GM12878 (cell line): ENCODE measurements around the gene RNF181. TPM values are rescaled to one million over a fixed set of nuclear protein-coding genes. Genes with fewer than 3 reads are reported as not detected.

Experiments used
- ATAC-seq: fragments of 200-7000 bp; cut with Tn5 transposase; 3 replicates; pipeline ENCODE4 v1.9.1; 2020; ENCODE audit warnings: mild to moderate bottlenecking, moderate library complexity
- BruUV-seq: library from RNA; stranded (reverse); fragments of 400-500 nt; replicated peaks from 2 replicates; lab custom pipeline; 2021; lab: Mats Ljungman, UMichigan
- CTCF ChIA-PET: fragments of 300-600 bp; sonication (Branson Sonifier 250); formaldehyde crosslinking; extraction: SDS; loops from one replicate; lab custom pipeline; 2021; ENCODE audit warnings: inconsistent platforms; lab: Yijun Ruan, JAX
- POLR2A ChIA-PET: fragments of 350-600 bp; formaldehyde crosslinking; extraction: SDS; loops from one replicate; lab custom pipeline; 2021; ENCODE audit warnings: inconsistent platforms; lab: Charles Lee
- RAD21 ChIA-PET: fragments of 300-600 bp; sonication (Branson Sonifier 250); formaldehyde crosslinking; loops from one replicate; lab custom pipeline; 2023; ENCODE audit warnings: antibody characterized with exemption; ENCODE audit not compliant: unreplicated experiment; lab: Charles Lee
- SMC1A ChIA-PET: fragments of 300-600 bp; sonication (Branson Sonifier 250); formaldehyde crosslinking; loops from one replicate; lab custom pipeline; 2023; ENCODE audit not compliant: unreplicated experiment, uncharacterized antibody; lab: Charles Lee
- DNase-seq: peaks from one replicate; pipeline ENCODE4 v3.0.0-alpha.2; 2011; ENCODE audit warnings: low read depth, low spot score
- FAIRE-seq: peaks from 3 replicates; lab custom pipeline; 2011; peaks lifted over from hg19 to GRCh38; lab: Jason Lieb, UNC
- H2AFZ ChIP-seq: 2 replicates; pipeline ENCODE4 v1.6.0; 2011; ENCODE audit warnings: low read depth, low read length, control low read depth; ENCODE audit not compliant: control insufficient read depth
- H3K27ac ChIP-seq: 2 replicates; pipeline ENCODE4 v1.5.1; 2011; ENCODE audit warnings: control low read depth; ENCODE audit not compliant: control insufficient read depth, insufficient read depth
- H3K27me3 ChIP-seq, 2 experiments: replicated peaks in 1 of 2; 2 replicates each; pipeline versions ENCODE4 v1.6.0 to v1.6.1; 2011; ENCODE audit warnings: low read length in 1 of 2; ENCODE audit not compliant: control insufficient read depth in 2 of 2, insufficient read depth in 2 of 2
- H3K36me3 ChIP-seq, 2 experiments: 2 replicates each; pipeline ENCODE4 v1.5.1; 2011; ENCODE audit warnings: low read length in 1 of 2; ENCODE audit not compliant: control insufficient read depth in 2 of 2, insufficient read depth in 2 of 2
- H3K4me1 ChIP-seq: 2 replicates; pipeline ENCODE4 v1.6.1; 2011; ENCODE audit warnings: mild to moderate bottlenecking, low read length, moderate library complexity, mixed read lengths; ENCODE audit not compliant: control insufficient read depth, insufficient read depth
- H3K4me2 ChIP-seq: 2 replicates; pipeline ENCODE4 v1.6.0; 2011; ENCODE audit warnings: control low read depth; ENCODE audit not compliant: control insufficient read depth, insufficient read depth
- H3K4me3 ChIP-seq: fragments of 200-600 bp; sonication (generic); 2 replicates; pipeline ENCODE4 v1.5.1; 2016
- H3K79me2 ChIP-seq: 2 replicates; pipeline ENCODE4 v1.6.0; 2011; ENCODE audit warnings: low read length; ENCODE audit not compliant: control insufficient read depth, insufficient read depth
- H3K9ac ChIP-seq: 2 replicates; pipeline ENCODE4 v1.8.0; 2011; ENCODE audit warnings: low read length, control low read depth, mixed read lengths; ENCODE audit not compliant: control insufficient read depth, insufficient read depth
- H3K9me3 ChIP-seq: replicated peaks from 3 replicates; pipeline ENCODE4 v1.5.1; 2011; ENCODE audit warnings: mild to moderate bottlenecking, low read length; ENCODE audit not compliant: control insufficient read depth, insufficient read depth
- H4K20me1 ChIP-seq: 2 replicates; pipeline ENCODE4 v1.6.0; 2011; ENCODE audit not compliant: control insufficient read depth, insufficient read depth
- CHD1 ChIP-seq: IDR thresholded peaks from 2 replicates; pipeline ENCODE4 v1.6.1; 2012; ENCODE audit warnings: low read depth, low read length, improper control_type of control experiment
- FOS ChIP-seq: IDR thresholded peaks from 3 replicates; pipeline ENCODE4 v1.6.1; 2011; ENCODE audit warnings: borderline replicate concordance; ENCODE audit not compliant: insufficient read length; ENCODE audit errors: extremely low read depth
- IKZF1 ChIP-seq: fragments of 450-650 bp; conservative IDR thresholded peaks from 2 replicates; pipeline ENCODE4 v1.6.1; 2017; ENCODE audit warnings: antibody characterized with exemption, mild to moderate bottlenecking
- JUND ChIP-seq: IDR thresholded peaks from 2 replicates; pipeline ENCODE4 v1.6.1; 2012; ENCODE audit warnings: low read depth, mild to moderate bottlenecking, low read length, improper control_type of control experiment, moderate library complexity
- KAT2A ChIP-seq: conservative IDR thresholded peaks from 2 replicates; pipeline ENCODE4 v1.6.1; 2011; ENCODE audit warnings: low read depth, low read length; ENCODE audit not compliant: control insufficient read depth
- NFXL1 ChIP-seq: fragments of 450-650 bp; IDR thresholded peaks from 2 replicates; pipeline ENCODE4 v1.6.1; 2017; ENCODE audit warnings: antibody characterized with exemption, mild to moderate bottlenecking, borderline replicate concordance
- PML ChIP-seq: IDR thresholded peaks from 2 replicates; pipeline ENCODE4 v1.6.1; 2012; ENCODE audit warnings: low read length, inconsistent platforms
- RAD51 ChIP-seq: fragments of 450-650 bp; IDR thresholded peaks from 2 replicates; pipeline ENCODE4 v1.6.1; 2016; ENCODE audit warnings: moderate library complexity, mild to moderate bottlenecking, inconsistent platforms
- SMAD1 ChIP-seq: fragments of 450-650 bp; IDR thresholded peaks from 2 replicates; pipeline ENCODE4 v1.6.1; 2018; ENCODE audit warnings: mild to moderate bottlenecking, low read depth; ENCODE audit not compliant: partially characterized antibody
- SPI1 ChIP-seq: IDR thresholded peaks from 2 replicates; pipeline ENCODE4 v1.6.1; 2011; ENCODE audit warnings: low read depth, mild to moderate bottlenecking, low read length, moderate library complexity, borderline replicate concordance; ENCODE audit not compliant: insufficient read depth
- YBX1 ChIP-seq: fragments of 450-650 bp; IDR thresholded peaks from 2 replicates; pipeline ENCODE4 v1.6.1; 2016; ENCODE audit warnings: antibody characterized with exemption
- ZNF217 ChIP-seq: fragments of 450-650 bp; IDR thresholded peaks from 2 replicates; pipeline ENCODE4 v1.6.1; 2017; ENCODE audit warnings: antibody characterized with exemption, mild to moderate bottlenecking
- WGBS: methylation state at CpG from one replicate; pipeline ENCODE4 v1.1.6; 2016; ENCODE audit warnings: low lambda C conversion rate; ENCODE audit not compliant: insufficient replicate concordance, insufficient coverage; ENCODE audit errors: missing lambda C conversion rate; 5-methylcytosine and 5-hydroxymethylcytosine counted together
- in situ Hi-C: fragments of 300-500 bp; cut with MboI; formaldehyde crosslinking; loops from 9 replicates; pipeline ENCODE4 v1.14.3; 2018; ENCODE audit warnings: mixed read lengths
- intact Hi-C: fragments of 100-400 bp; cut with micrococcal nuclease; formaldehyde crosslinking; loops from one replicate; pipeline ENCODE4 v1.14.2; 2022; ENCODE audit not compliant: unreplicated experiment
- polyA plus RNA-seq, 11 experiments: library from polyadenylated mRNA; depleted of rRNA in 4 of 11; unstranded in 6 of 11; stranded (reverse) in 5 of 11; fragments of >200 nt; fragmentation: Nextera tagmentation in 4 of 11; fragmentation: Illumina TruSeq in 1 of 11; extraction: Ambion mirVana in 4 of 11; extraction: Trizol in 1 of 11; gene quantifications; 1 replicate in 1 of 11; 2 replicates in 10 of 11; pipeline versions ENCODE4 v1.2.1 to v1.2.3, GENCODE V29; 2011 to 2016; ENCODE audit warnings: inconsistent platforms in 2 of 11, missing spikeins in 2 of 11, low read depth in 1 of 11
- total RNA-seq, 4 experiments: library from RNA; depleted of rRNA in 3 of 4; stranded (reverse); fragments of >200 nt in 3 of 4; fragmentation: Illumina TruSeq in 1 of 4; extraction: Trizol in 1 of 4; gene quantifications; 2 replicates each; pipeline versions ENCODE4 v1.2.1 to v1.2.3, GENCODE V29; 2013 to 2021
- TF ChIP-seq, protein P1 (sequence below): fragments of 450-650 bp; formaldehyde crosslinking; IDR thresholded peaks from 2 replicates; pipeline ENCODE4 v1.5.0; 2022; ENCODE audit warnings: mild to moderate bottlenecking, missing genetic modification characterization
- TF ChIP-seq, protein P2 (sequence below): IDR thresholded peaks from 2 replicates; pipeline ENCODE4 v1.6.1; 2012; ENCODE audit warnings: low read depth, low read length, improper control_type of control experiment

RNF181 gene
- total and polyA plus RNA-seq, 10 of the 15 experiments (the other 5 are each of a cell fraction or from before 2014, with no cell fraction given), result 101 to 409 (median 213) TPM

DNA sequence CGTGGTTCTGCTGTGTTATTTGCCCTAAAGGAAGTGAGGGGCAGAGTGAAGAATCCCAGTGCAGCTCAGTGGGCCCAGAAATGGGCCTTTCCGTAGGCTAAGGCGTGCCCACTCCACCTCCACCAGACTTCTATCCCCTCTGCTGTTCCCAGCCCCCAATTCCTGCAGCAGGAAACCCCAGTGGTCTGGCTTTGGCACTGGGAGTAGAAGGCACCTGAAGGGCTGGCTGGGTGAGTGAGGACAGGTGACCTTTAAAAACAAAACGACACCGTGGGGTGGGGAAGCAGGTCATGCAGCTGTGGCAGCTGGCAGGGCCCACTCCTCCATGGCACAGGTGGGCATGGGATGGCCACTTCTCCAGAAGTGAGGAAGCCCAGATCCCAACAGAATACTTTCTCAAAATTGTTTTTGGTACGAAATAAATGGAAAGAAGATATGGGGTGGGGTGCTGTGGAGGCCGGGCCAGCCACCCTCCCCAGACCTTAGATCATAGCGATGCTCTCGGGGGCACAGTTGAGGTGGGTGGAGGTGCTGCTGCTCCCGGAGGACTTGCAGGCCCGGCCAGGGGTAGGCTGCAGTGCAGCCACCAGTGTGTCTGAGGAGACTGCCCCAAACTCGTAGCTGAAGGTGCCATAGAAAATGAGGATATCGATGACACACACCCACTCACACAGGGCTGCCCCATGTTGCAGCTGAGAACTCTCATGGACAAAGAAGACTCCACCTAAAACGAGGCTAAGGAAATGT lies 3.2 kb downstream of the RNF181 start:
- no peak for DNase-seq
- ChIA-PET RAD21 (no interaction called here), POLR2A (no interaction called here), SMC1A (no interaction called here), CTCF (no interaction called here)
- no peak for TF ChIP-seq CHD1
- no peak for TF ChIP-seq YBX1
- no peak for TF ChIP-seq RAD51
- no peak for TF ChIP-seq SPI1
- TF ChIP-seq, protein P1, sequence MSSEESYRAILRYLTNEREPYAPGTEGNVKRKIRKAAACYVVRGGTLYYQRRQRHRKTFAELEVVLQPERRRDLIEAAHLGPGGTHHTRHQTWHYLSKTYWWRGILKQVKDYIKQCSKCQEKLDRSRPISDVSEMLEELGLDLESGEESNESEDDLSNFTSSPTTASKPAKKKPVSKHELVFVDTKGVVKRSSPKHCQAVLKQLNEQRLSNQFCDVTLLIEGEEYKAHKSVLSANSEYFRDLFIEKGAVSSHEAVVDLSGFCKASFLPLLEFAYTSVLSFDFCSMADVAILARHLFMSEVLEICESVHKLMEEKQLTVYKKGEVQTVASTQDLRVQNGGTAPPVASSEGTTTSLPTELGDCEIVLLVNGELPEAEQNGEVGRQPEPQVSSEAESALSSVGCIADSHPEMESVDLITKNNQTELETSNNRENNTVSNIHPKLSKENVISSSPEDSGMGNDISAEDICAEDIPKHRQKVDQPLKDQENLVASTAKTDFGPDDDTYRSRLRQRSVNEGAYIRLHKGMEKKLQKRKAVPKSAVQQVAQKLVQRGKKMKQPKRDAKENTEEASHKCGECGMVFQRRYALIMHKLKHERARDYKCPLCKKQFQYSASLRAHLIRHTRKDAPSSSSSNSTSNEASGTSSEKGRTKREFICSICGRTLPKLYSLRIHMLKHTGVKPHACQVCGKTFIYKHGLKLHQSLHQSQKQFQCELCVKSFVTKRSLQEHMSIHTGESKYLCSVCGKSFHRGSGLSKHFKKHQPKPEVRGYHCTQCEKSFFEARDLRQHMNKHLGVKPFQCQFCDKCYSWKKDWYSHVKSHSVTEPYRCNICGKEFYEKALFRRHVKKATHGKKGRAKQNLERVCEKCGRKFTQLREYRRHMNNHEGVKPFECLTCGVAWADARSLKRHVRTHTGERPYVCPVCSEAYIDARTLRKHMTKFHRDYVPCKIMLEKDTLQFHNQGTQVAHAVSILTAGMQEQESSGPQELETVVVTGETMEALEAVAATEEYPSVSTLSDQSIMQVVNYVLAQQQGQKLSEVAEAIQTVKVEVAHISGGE (CRISPR knock-in tag), result no peak
- TF ChIP-seq KAT2A, result no peak
- TF ChIP-seq PML, result no peak
- TF ChIP-seq SMAD1, result no peak
- TF ChIP-seq, protein P2, sequence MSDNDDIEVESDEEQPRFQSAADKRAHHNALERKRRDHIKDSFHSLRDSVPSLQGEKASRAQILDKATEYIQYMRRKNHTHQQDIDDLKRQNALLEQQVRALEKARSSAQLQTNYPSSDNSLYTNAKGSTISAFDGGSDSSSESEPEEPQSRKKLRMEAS, result no peak
- no peak for TF ChIP-seq JUND
- TF ChIP-seq ZNF217, result no peak
- TF ChIP-seq NFXL1, result no peak
- no peak for TF ChIP-seq FOS
- TF ChIP-seq IKZF1, result no peak
- no peak overlapping the region for H3K4me2 ChIP-seq
- WGBS, result 85% methylated on average over 14 of the region's 14 CpGs
- FAIRE-seq, result no peak
- peaks cover 9% of the 10 kb centered on the region for H3K4me1 ChIP-seq
- H2AFZ ChIP-seq, result no peak overlapping the region
- intact Hi-C loops, result no loop called here
- H3K27ac ChIP-seq, result no peak overlapping the region
- H3K4me3 ChIP-seq, result no peak overlapping the region
- no peaks in the 10 kb centered on the region for H4K20me1 ChIP-seq
- in situ Hi-C loops, result no loop called here
- no peaks in the 10 kb centered on the region for H3K27me3 ChIP-seq
- H3K9ac ChIP-seq, result no peak overlapping the region
- no TSS peak for BruUV-seq
- no peaks in the 10 kb centered on the region for H3K9me3 ChIP-seq
- no peak for ATAC-seq
- H3K36me3 ChIP-seq, result peaks cover 0 to 14% of the 10 kb centered on the region in 2 experiments; a peak in 3 of 4 replicates
- peaks cover 28% of the 10 kb centered on the region for H3K79me2 ChIP-seq
